Activated CD4-positive, alpha-beta T cell treated with anti-CD3 and anti-CD28 coated beads, Interleukin-2, amount 10 ng/mL, durations not matched to agents 7 days and 5 days (primary cell): Measurements from ENCODE around the gene OR2V2. TPM values are rescaled to one million over a fixed set of nuclear protein-coding genes. Genes with fewer than 3 reads are reported as not detected.

Experiments
- CTCF ChIA-PET: fragments of 350-600 bp; sonication (Branson Sonifier 250); formaldehyde crosslinking; loops from one replicate; lab custom pipeline; 2021; ENCODE audit warnings: antibody characterized with exemption; lab: Charles Lee
- POLR2A ChIA-PET: fragments of 350-600 bp; sonication (Branson Sonifier 250); formaldehyde crosslinking; loops from one replicate; lab custom pipeline; 2021; ENCODE audit warnings: antibody characterized with exemption; lab: Charles Lee
- DNase-seq: peaks from one replicate; pipeline ENCODE4 v3.0.0-alpha.2; 2020
- H3K27ac Mint-ChIP-seq: one replicate; pipeline ENCODE4 v1.8.0; 2021; ENCODE audit warnings: mild to moderate bottlenecking, moderate library complexity, mixed read lengths
- H3K27me3 Mint-ChIP-seq: one replicate; pipeline ENCODE4 v1.8.0; 2021; ENCODE audit warnings: mixed read lengths
- H3K36me3 Mint-ChIP-seq: one replicate; pipeline ENCODE4 v1.8.0; 2021; ENCODE audit warnings: low read depth, mixed read lengths
- H3K4me1 Mint-ChIP-seq: one replicate; pipeline ENCODE4 v1.8.0; 2021; ENCODE audit warnings: mixed read lengths
- H3K4me3 Mint-ChIP-seq: one replicate; pipeline ENCODE4 v1.8.0; 2021; ENCODE audit warnings: mild to moderate bottlenecking, moderate library complexity, mixed read lengths
- H3K9me3 Mint-ChIP-seq: one replicate; pipeline ENCODE4 v1.8.0; 2021; ENCODE audit warnings: mixed read lengths
- total RNA-seq, 2 experiments: library from RNA; stranded (reverse); gene quantifications; one replicate each; pipeline ENCODE4 v1.2.3, GENCODE V29; 2021

The OR2V2 gene
- total RNA-seq, 2 experiments from 2014 or later: not detected

DNA sequence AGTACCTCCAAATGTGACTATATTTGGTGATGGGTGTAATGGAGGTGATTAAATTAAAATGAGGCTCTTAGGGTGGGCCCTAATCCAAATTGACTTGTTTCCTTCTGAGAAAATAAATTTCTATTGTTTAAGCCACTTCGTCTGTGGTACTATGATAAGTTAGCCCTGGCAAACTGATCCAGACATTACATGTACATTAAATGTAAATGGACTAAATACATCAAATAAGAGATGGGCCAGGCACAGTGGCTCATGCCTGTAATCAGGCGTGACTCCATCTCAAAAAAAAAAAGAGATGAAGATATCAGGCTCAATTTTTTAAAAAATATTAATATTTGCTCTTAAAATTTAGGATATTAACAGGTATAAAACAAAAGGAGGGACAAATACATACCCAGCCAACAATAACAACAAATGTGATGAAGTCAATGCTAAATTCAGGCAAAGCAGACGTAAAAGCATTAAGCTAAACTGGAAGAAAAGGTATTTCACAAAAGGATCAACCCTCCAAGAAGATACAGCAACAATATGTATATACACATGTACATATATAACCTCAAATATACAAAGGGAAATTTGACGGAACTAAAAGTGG lies 10.9 kb upstream of the OR2V2 start:
- no peak overlapping the region for H3K27ac Mint-ChIP-seq
- peaks cover 18% of the 10 kb centered on the region for H3K9me3 Mint-ChIP-seq
- ChIA-PET POLR2A (no interaction called here), CTCF (interaction anchor here (0.7 kb wide), 1 partner anchor 933 kb away, joined by 3 read pairs; no protein-coding TSS in a partner anchor)
- no peak overlapping the region for H3K4me3 Mint-ChIP-seq
- no peak for DNase-seq
- no peaks in the 10 kb centered on the region for H3K4me1 Mint-ChIP-seq
- peaks cover 23% of the 10 kb centered on the region for H3K27me3 Mint-ChIP-seq
- no peaks in the 10 kb centered on the region for H3K36me3 Mint-ChIP-seq

DNA sequence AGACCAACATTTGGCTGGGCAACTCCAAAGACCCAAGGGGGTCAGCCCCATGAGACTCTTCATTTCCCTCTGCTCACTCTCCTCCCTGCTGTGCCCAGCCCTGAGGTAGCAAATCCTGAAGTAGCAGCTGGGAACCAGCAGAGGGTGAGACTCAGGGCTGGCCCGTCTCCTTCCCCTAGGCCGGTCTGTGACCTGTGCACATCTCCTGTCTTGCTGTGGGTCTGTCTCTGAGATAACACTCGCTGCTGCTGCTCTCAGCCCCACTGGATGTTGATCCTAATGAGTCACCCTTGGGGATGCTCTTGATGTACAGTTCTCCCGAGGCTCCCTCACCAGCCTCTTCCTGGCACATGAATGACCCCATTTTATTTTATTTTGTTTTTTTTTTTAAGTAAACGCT lies 9.1 kb upstream of the OR2V2 start:
- H3K36me3 Mint-ChIP-seq: no peaks in the 10 kb centered on the region
- peaks cover 14% of the 10 kb centered on the region for H3K27me3 Mint-ChIP-seq
- no peak overlapping the region for H3K27ac Mint-ChIP-seq
- DNase-seq: no peak
- ChIA-PET POLR2A (no interaction called here), CTCF (no interaction called here)
- peaks cover 18% of the 10 kb centered on the region for H3K9me3 Mint-ChIP-seq
- H3K4me1 Mint-ChIP-seq: no peaks in the 10 kb centered on the region
- H3K4me3 Mint-ChIP-seq: no peak overlapping the region

DNA sequence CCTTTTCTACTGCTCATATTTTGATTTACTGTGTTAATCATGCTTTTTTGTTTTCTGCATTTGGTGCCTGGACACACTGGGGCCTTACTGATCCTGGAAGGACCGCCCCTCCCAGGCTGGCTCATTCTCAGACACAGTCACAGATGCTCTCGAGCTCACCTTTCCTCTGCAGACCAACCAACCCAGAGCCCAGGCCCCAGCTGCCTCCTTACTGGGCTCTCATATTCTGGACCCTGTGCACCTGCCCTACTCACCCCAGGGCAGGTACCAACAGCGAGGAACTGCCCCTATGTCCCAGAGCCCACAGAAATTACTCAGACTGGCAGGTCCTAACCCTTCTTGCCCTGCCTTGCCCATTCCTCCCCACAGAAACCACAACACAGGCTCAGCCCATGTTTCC lies 6.6 kb upstream of the OR2V2 start:
- Mint-ChIP-seq H3K27me3 (peaks cover 17% of the 10 kb centered on the region), H3K27ac (no peak overlapping the region), H3K4me1 (no peaks in the 10 kb centered on the region), H3K9me3 (peaks cover 18% of the 10 kb centered on the region), H3K36me3 (no peaks in the 10 kb centered on the region), H3K4me3 (no peak overlapping the region)
- CTCF ChIA-PET: no interaction called here
- POLR2A ChIA-PET: no interaction called here
- DNase-seq: no peak

DNA sequence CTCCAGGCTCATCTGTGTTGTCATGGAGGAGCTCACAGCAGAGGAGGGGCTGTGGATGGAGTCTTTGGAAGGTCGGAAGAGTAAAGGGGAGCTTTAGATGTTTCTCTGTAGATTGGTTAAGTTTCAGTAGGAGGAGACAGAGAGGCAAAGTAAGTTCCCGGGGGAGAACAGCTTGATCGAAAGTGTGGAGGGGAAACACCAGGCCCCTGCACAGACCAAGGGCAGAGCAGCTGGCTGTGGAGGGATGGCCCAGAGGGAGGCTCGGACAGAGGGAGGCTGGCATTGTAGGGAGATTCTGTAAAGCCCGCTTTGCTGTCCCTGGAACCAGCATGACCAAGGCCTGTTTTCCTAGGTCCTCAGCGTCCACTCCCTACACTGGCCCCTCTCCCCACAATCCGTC lies 5.3 kb upstream of the OR2V2 start:
- Mint-ChIP-seq H3K9me3 (peaks cover 21% of the 10 kb centered on the region), H3K27ac (no peak overlapping the region), H3K27me3 (peaks cover 19% of the 10 kb centered on the region), H3K4me3 (no peak overlapping the region), H3K4me1 (no peaks in the 10 kb centered on the region), H3K36me3 (no peaks in the 10 kb centered on the region)
- CTCF ChIA-PET: interaction anchor here (0.5 kb wide), 1 partner anchor 275 kb away, joined by 3 read pairs; no protein-coding TSS in a partner anchor
- POLR2A ChIA-PET: no interaction called here
- DNase-seq: no peak

DNA sequence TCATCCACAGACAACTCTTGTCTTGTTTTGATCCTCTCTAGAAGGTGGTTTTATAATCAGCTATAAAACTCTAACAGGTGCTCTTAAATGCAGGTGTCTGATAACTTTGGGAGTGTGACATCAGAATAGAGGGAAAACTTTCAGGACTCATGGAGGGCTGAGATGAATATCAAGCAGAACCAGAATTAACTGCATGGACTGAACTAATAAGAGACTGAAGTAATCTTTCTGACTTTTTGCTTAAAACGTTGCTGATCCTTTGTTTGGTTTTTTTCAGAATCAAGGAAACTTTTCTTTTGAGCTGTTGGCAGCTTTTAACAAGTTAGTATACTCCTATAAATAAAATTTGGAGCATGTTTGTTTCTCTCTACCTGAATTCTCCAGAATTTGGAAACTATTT lies 2.3 kb upstream of the OR2V2 start:
- Mint-ChIP-seq H3K27ac (no peak overlapping the region), H3K9me3 (peaks cover 14% of the 10 kb centered on the region), H3K36me3 (no peaks in the 10 kb centered on the region), H3K27me3 (peaks cover 26% of the 10 kb centered on the region), H3K4me1 (no peaks in the 10 kb centered on the region), H3K4me3 (no peak overlapping the region)
- POLR2A ChIA-PET: interaction anchor here (0.6 kb wide), 1 partner anchor 457 kb away, joined by 4 read pairs; no protein-coding TSS in a partner anchor
- no peak for DNase-seq
- CTCF ChIA-PET: no interaction called here

DNA sequence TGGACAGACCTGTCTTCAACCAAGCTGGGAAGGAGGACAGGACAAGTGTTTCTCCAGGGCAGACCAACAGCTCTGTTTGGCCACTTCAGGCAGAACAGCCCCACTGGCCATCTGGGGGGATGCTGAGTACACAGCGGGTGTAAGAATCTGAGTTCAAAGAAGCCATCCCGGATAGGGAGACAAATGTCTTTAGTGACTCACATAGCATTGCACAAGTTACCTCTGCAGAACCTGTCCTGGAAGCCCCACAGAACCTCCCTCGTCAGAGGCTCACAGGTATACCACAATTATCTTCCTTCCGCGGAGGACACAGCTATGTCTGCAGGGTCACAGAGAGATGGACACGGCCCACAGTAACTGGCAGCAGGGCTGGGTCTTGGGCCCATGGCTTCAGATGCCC lies 2.0 kb downstream of the OR2V2 start:
- peaks cover 9% of the 10 kb centered on the region for H3K9me3 Mint-ChIP-seq
- H3K4me3 Mint-ChIP-seq: no peak overlapping the region
- H3K4me1 Mint-ChIP-seq: peaks cover 5% of the 10 kb centered on the region
- H3K27me3 Mint-ChIP-seq: peaks cover 14% of the 10 kb centered on the region
- CTCF ChIA-PET: no interaction called here
- DNase-seq: no peak
- no peak overlapping the region for H3K27ac Mint-ChIP-seq
- no peaks in the 10 kb centered on the region for H3K36me3 Mint-ChIP-seq
- POLR2A ChIA-PET: no interaction called here

DNA sequence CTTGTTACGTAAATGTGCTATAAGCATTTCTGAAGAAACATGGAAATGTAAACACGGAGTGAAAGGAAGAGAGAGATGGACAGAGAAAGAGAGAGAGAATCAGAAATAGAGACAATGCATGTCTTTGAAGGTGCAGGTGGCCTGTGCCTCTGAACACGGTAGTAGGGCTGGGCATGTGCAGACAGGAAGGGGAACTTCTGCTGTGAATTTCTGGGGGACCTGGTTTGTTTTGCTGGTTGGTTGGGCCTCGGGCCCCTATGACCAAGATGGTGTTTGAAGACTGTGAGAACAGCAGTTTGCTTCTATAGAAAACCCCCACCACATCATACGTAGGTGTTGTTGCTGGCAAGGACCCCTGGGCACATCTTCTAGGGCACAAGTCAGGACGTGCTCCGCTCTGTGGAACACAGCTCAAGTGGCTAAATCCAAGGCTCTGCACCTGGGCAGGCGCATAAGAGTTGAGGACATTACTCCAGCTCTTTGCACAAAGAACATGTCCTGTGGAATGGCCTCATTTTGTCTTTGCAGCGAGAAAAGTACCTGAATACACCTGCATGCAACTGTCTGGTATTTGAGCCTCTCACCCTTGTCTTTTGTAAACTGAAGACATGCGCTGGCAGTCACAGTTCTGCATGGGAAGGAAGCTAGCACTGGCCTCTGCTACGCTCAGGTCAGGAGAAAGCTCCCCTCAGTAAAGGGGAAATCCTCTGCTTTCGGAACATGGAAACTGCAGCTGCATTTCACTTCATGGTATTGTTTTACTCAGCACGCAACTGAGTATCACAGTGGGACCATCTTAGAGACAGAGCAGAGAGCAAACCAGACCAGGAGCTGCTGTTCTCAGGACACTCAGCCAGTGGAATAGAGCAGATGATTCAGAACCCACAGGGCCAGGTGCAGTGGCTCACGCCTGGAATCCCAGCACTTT lies 2.7 kb downstream of the OR2V2 start:
- ChIA-PET POLR2A (no interaction called here), CTCF (interaction anchor here (0.6 kb wide), 1 partner anchor 57 kb away, joined by 3 read pairs; no protein-coding TSS in a partner anchor)
- DNase-seq: no peak
- Mint-ChIP-seq H3K36me3 (no peaks in the 10 kb centered on the region), H3K27me3 (peaks cover 12% of the 10 kb centered on the region), H3K27ac (no peak overlapping the region), H3K4me1 (peaks cover 6% of the 10 kb centered on the region), H3K4me3 (no peak overlapping the region), H3K9me3 (peaks cover 6% of the 10 kb centered on the region)

DNA sequence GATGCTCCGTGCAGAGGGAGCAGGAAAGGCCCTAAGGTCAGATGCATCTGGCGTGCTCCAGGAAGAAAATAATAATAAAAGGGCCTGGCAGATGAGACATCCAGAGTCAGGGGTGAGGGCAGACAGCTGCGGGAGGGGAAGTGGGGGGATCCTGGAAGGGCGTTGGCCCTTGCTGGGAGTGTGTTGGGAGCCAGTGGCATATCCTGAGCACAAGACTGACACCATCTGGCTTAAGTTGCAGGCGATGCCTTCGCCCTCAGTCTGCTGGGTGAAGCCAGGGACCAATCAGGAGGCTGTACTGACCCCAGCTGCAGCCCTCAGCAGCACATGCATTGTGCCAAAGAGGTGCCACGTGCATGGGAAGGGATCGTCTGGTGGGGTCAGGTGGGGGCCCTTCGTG lies 3.8 kb downstream of the OR2V2 start:
- POLR2A ChIA-PET: no interaction called here
- H3K27me3 Mint-ChIP-seq: peaks cover 10% of the 10 kb centered on the region
- CTCF ChIA-PET: interaction anchor here (1.1 kb wide), 1 partner anchor 26 kb away, joined by 3 read pairs; no protein-coding TSS in a partner anchor
- no peak for DNase-seq
- peaks cover 6% of the 10 kb centered on the region for H3K9me3 Mint-ChIP-seq
- H3K4me3 Mint-ChIP-seq: no peak overlapping the region
- peaks cover 8% of the 10 kb centered on the region for H3K4me1 Mint-ChIP-seq
- H3K36me3 Mint-ChIP-seq: no peaks in the 10 kb centered on the region
- no peak overlapping the region for H3K27ac Mint-ChIP-seq

DNA sequence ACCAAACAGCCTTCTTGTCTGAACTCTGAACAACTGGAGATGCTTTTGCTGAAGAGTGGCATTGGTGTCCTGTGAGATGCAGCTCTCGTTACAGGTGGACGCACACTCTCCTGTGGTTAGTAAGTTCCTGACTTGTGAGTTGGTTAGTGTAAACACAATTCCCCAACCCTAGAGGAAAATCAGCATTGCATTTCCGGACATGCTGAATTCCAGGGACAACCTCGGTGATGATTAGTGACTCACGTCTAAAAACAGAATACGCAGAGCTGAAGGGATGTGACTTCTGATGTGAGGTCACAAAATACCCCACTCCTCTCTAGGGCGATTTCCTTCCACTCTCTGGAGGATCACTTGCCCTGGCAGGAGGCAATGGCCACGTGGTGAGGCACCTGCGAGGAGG lies 5.0 kb downstream of the OR2V2 start:
- DNase-seq: no peak
- Mint-ChIP-seq H3K27me3 (peaks cover 7% of the 10 kb centered on the region), H3K4me3 (no peak overlapping the region), H3K36me3 (no peaks in the 10 kb centered on the region), H3K4me1 (peaks cover 10% of the 10 kb centered on the region), H3K9me3 (peaks cover 3% of the 10 kb centered on the region), H3K27ac (no peak overlapping the region)
- ChIA-PET POLR2A (interaction anchor here (0.7 kb wide), 1 partner anchor 110 kb away, joined by 3 read pairs; no protein-coding TSS in a partner anchor), CTCF (interaction anchor here (0.9 to 1.1 kb wide), 3 partner anchors 15 to 334 kb away, joined by 3 read pairs; no protein-coding TSS in a partner anchor)

DNA sequence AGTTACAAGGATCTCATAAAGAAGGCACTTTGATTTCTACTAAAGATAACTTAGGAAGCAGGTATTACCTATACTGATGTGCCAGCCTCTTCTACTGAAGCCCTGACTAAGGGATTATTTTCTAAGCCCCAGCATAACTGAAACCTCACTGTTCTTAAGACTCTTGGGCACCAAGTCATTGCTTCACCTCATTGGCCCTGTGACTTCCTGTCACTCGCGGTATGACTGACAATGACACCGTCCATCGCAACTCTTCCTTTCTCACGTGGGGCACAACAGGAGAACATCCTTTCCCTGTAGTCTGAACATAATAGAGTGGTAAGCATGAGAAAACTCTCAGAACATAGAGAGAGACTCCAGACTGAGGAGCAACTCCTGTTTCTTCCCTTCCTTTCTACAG lies 6.4 kb downstream of the OR2V2 start:
- Mint-ChIP-seq H3K27ac (no peak overlapping the region), H3K4me1 (peaks cover 10% of the 10 kb centered on the region), H3K9me3 (peaks cover 3% of the 10 kb centered on the region), H3K4me3 (no peak overlapping the region), H3K27me3 (peaks cover 8% of the 10 kb centered on the region), H3K36me3 (no peaks in the 10 kb centered on the region)
- no peak for DNase-seq
- ChIA-PET CTCF (no interaction called here), POLR2A (no interaction called here)

DNA sequence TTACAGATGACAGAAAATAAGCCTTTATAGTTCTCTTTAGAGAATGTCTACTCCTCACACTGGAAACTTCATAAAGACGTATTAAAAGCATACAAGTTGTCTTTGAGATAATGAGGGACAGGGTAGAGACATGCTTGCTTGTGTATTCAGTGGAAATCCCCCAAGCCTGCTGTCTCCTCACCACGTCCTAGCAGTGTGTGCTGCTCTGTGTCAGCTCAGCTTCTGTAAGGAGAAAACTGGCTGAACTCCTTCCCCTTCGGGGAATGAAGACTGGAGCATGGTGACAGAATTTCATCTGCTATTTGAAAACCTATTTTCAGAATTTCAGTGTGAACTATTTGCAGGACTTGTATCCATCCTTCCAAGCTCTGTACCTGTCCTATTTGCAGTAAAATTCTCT lies 9.4 kb downstream of the OR2V2 start:
- no peak for DNase-seq
- peaks cover 3% of the 10 kb centered on the region for H3K27me3 Mint-ChIP-seq
- H3K36me3 Mint-ChIP-seq: no peaks in the 10 kb centered on the region
- POLR2A ChIA-PET: no interaction called here
- H3K4me3 Mint-ChIP-seq: no peak overlapping the region
- peaks cover 30% of the 10 kb centered on the region for H3K4me1 Mint-ChIP-seq
- CTCF ChIA-PET: interaction anchor here (1.7 kb wide), 1 partner anchor 95 kb away, joined by 3 read pairs; no protein-coding TSS in a partner anchor
- peaks cover 3% of the 10 kb centered on the region for H3K9me3 Mint-ChIP-seq
- H3K27ac Mint-ChIP-seq: no peak overlapping the region

DNA sequence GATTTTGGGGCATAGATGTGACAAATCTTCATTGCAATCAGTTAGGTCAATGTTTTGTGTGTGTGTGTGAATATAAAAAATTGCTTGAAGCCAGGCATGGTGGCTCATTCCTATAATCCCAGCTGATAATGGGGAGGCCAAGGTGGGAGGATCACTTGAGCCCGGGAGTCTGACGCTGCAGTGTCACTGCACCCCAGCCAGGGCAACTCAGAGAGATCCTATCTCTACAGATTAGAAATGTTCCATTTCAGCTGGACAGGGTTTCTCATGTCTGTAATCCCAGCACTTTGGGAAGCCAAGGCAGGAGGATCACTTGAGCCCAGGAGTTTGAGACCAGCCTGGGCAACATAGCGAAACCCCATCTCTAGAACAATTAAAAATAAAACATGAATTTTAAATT lies 11.5 kb downstream of the OR2V2 start:
- no peak for DNase-seq
- CTCF ChIA-PET: interaction anchor here (0.7 kb wide), 1 partner anchor 12 kb away, joined by 3 read pairs; no protein-coding TSS in a partner anchor
- Mint-ChIP-seq H3K4me3 (no peak overlapping the region), H3K27ac (no peak overlapping the region), H3K36me3 (no peaks in the 10 kb centered on the region), H3K27me3 (peaks cover 3% of the 10 kb centered on the region), H3K9me3 (peaks cover 2% of the 10 kb centered on the region), H3K4me1 (peaks cover 48% of the 10 kb centered on the region)
- POLR2A ChIA-PET: no interaction called here
